ENCODE results near the gene MARK4.

- TF ChIP-seq EZH2 (IDR thresholded peaks at IDR 0.05) (no peak), POLR2AphosphoS5 (IDR thresholded peaks at IDR 0.05; ENCODE audit: borderline replicate concordance, low read depth, low read length) (no peak)
These were observed 82.7 kb downstream of the MARK4 start for GRCh38 chr19:45333609-45334303.
